HL-60 (cell line): ENCODE results near the gene MDGA2.

Source experiments
- GABPA ChIP-seq: IDR thresholded peaks from 2 replicates; pipeline ENCODE4 v1.6.1; 2012; ENCODE audit warnings: low read depth
- POLR2AphosphoS5 ChIP-seq: IDR thresholded peaks from 2 replicates; pipeline ENCODE4 v1.6.1; 2012; ENCODE audit warnings: low read depth
- SPI1 ChIP-seq: IDR thresholded peaks from 2 replicates; pipeline ENCODE4 v1.6.1; 2012; ENCODE audit warnings: low read depth, mild to moderate bottlenecking, borderline replicate concordance
- TF ChIP-seq, protein P1 (sequence below): IDR thresholded peaks from one replicate; pipeline ENCODE4 v1.5.1; 2011; ENCODE audit warnings: low read length, control low read depth, inconsistent platforms; ENCODE audit not compliant: insufficient read depth
- TF ChIP-seq, protein P2 (sequence below): IDR thresholded peaks from 2 replicates; pipeline ENCODE4 v1.6.1; 2012; ENCODE audit warnings: low read depth; ENCODE audit not compliant: insufficient replicate concordance

DNA sequence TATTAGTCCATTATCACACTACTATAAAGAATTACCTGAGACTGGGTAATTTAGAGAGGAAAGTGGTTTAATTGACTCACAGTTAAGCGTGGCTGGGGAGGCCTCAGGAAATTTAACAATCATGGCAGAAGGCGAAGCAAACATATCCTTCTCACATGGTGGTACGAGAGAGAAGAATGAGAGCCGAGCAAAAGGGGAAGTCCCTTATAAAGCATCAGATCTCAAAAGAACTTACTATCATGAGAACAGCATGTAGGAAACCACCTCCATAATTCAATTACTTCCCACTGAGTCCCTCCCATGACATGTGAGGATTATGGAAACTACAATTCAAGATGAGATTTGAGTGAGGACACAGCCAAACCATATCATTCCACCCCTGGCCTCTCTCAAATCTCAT, 422.6 kb downstream of the MDGA2 start:
- TF ChIP-seq, protein P1, sequence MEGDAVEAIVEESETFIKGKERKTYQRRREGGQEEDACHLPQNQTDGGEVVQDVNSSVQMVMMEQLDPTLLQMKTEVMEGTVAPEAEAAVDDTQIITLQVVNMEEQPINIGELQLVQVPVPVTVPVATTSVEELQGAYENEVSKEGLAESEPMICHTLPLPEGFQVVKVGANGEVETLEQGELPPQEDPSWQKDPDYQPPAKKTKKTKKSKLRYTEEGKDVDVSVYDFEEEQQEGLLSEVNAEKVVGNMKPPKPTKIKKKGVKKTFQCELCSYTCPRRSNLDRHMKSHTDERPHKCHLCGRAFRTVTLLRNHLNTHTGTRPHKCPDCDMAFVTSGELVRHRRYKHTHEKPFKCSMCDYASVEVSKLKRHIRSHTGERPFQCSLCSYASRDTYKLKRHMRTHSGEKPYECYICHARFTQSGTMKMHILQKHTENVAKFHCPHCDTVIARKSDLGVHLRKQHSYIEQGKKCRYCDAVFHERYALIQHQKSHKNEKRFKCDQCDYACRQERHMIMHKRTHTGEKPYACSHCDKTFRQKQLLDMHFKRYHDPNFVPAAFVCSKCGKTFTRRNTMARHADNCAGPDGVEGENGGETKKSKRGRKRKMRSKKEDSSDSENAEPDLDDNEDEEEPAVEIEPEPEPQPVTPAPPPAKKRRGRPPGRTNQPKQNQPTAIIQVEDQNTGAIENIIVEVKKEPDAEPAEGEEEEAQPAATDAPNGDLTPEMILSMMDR, result no peak
- TF ChIP-seq GABPA, result no peak
- no peak for TF ChIP-seq POLR2AphosphoS5
- TF ChIP-seq, protein P2, sequence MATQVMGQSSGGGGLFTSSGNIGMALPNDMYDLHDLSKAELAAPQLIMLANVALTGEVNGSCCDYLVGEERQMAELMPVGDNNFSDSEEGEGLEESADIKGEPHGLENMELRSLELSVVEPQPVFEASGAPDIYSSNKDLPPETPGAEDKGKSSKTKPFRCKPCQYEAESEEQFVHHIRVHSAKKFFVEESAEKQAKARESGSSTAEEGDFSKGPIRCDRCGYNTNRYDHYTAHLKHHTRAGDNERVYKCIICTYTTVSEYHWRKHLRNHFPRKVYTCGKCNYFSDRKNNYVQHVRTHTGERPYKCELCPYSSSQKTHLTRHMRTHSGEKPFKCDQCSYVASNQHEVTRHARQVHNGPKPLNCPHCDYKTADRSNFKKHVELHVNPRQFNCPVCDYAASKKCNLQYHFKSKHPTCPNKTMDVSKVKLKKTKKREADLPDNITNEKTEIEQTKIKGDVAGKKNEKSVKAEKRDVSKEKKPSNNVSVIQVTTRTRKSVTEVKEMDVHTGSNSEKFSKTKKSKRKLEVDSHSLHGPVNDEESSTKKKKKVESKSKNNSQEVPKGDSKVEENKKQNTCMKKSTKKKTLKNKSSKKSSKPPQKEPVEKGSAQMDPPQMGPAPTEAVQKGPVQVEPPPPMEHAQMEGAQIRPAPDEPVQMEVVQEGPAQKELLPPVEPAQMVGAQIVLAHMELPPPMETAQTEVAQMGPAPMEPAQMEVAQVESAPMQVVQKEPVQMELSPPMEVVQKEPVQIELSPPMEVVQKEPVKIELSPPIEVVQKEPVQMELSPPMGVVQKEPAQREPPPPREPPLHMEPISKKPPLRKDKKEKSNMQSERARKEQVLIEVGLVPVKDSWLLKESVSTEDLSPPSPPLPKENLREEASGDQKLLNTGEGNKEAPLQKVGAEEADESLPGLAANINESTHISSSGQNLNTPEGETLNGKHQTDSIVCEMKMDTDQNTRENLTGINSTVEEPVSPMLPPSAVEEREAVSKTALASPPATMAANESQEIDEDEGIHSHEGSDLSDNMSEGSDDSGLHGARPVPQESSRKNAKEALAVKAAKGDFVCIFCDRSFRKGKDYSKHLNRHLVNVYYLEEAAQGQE, result no peak
- TF ChIP-seq SPI1, result peak; percentile 71
